Gastrocnemius medialis (tissue), 4 donors: ENCODE data around the gene SLC13A5. TPM values are rescaled to one million over a fixed set of nuclear protein-coding genes. Genes with fewer than 3 reads are reported as not detected.

Experiments used
- ATAC-seq, 2 donors: fragments of 150-250 bp; one replicate each; pipeline ENCODE4 v1.9.1; 2016
- DNase-seq, 2 donors: peaks; one replicate each; pipeline ENCODE4 v3.0.0-alpha.2; 2019
- H3K27ac ChIP-seq, 4 donors: fragments of 200-600 bp; sonication (generic); 1 replicate in 1 of 4; 2 replicates in 3 of 4; pipeline ENCODE4 v1.5.1; 2016 to 2018; ENCODE audit warnings: mild to moderate bottlenecking in 2 of 4, moderate library complexity in 1 of 4
- H3K27me3 ChIP-seq, 3 donors: fragments of 200-600 bp; sonication (generic) in 2 of 3; 1 replicate in 1 of 3; 2 replicates in 2 of 3; pipeline versions ENCODE4 v1.5.1 to v1.6.0; 2016 to 2019; ENCODE audit warnings: mild to moderate bottlenecking in 1 of 3, moderate library complexity in 1 of 3
- H3K36me3 ChIP-seq, 2 donors: fragments of 200-600 bp; sonication (generic) in 1 of 2; one replicate each; pipeline ENCODE4 v1.5.1; 2017 to 2018
- H3K4me1 ChIP-seq, 2 donors: fragments of 200-600 bp; sonication (generic) in 1 of 2; one replicate each; pipeline ENCODE4 v1.5.1; 2016 to 2017; ENCODE audit warnings: mild to moderate bottlenecking in 2 of 2
- H3K4me3 ChIP-seq, 4 donors: fragments of 200-600 bp; sonication (generic) in 3 of 4; 1 replicate in 1 of 4; 2 replicates in 3 of 4; pipeline ENCODE4 v1.5.1; 2016 to 2019; ENCODE audit warnings: mild to moderate bottlenecking in 2 of 4
- H3K9me3 ChIP-seq, 3 donors: fragments of 200-600 bp; sonication (generic) in 2 of 3; 1 replicate in 1 of 3; 2 replicates in 2 of 3; pipeline ENCODE4 v1.5.1; 2016 to 2019
- POLR2A ChIP-seq, 2 donors: fragments of 450-650 bp; IDR thresholded peaks; one replicate each; pipeline ENCODE4 v1.6.1; 2017; ENCODE audit warnings: antibody characterized with exemption in 2 of 2, mild to moderate bottlenecking in 2 of 2, moderate library complexity in 2 of 2
- in situ Hi-C, 4 donors: fragments of 200-750 bp; cut with MboI; loops; one replicate each; pipeline versions ENCODE4 v1.15.0 to v1.8.0; 2017; ENCODE audit warnings: low sequenced_read_pairs in 4 of 4
- intact Hi-C: fragments of 100-400 bp; cut with DNase I; formaldehyde crosslinking; loops from one replicate; pipeline ENCODE4 v1.15.1; 2023; ENCODE audit warnings: low total_unique reads
- total RNA-seq, 4 donors: library from RNA; depleted of rRNA; stranded (reverse); fragments of >200 nt; gene quantifications; one replicate each; pipeline versions ENCODE4 v1.1.0 to v1.2.3, GENCODE V29; 2016
- TF ChIP-seq, protein P1 (sequence below), 5 experiments: fragments of 450-650 bp in 3 of 5; fragments of 200-600 bp in 2 of 5; sonication (generic) in 2 of 5; IDR thresholded peaks in 4 of 5; conservative IDR thresholded peaks in 1 of 5; 1 replicate in 4 of 5; 2 replicates in 1 of 5; pipeline ENCODE4 v1.5.1; 2016 to 2019; ENCODE audit warnings: antibody characterized with exemption in 5 of 5, mild to moderate bottlenecking in 3 of 5, moderate library complexity in 3 of 5

SLC13A5 gene
- total RNA-seq, 4 donors from 2014 or later: 0.10 to 0.64 (median 0.39) TPM; not detected in 1

DNA sequence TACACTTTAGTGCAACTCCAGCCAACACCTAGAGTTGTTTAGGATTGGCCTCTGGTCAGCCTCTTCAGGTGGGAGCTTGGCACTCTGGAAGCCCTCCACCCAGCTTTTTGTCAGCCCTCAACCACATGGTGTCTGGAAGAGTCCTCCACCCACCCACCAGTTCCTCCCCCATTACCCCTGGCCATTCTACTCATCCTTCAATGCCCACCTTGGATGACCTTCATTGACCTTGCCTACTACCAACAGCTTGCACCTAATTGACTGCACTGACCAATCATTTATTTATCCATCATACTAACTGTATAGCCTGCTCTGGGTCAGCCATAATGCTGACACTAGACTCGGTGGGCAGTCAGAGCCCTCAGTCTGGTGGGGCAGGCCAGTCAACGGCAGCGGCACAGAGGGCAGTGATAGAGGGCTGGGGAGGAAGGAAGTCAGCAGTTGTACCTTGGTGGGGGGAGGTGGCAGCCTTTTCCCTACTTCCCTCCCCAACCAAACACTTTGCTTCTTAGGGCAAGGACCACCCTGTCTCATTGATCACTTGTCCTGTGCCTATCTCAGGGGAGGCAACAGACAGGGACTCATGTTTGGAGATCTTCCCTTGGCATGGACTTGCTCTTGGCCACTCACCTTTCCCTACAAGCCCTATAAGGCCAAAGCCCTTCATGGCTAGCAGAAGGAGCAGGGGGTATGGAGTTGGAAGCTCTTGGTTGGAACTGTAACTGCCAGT is 29.3 kb downstream of the SLC13A5 start:
- Histone ChIP-seq H3K27me3 (peaks cover 0 to 2% (median 0%) of the 10 kb centered on the region in 3 donors), H3K4me3 (no peak overlapping the region), H3K27ac (no peak overlapping the region), H3K4me1 (no peaks in the 10 kb centered on the region), H3K36me3 (no peaks in the 10 kb centered on the region), H3K9me3 (no peaks in the 10 kb centered on the region)
- in situ Hi-C loops (loop anchor here in 2 of 4 donors (25.0 kb wide), 2 partner anchors 103 to 153 kb away; partner anchors contain the start of genes FBXO39 (in 1 of the 2) and TEKT1 (in 1 of the 2)), intact Hi-C loops (no loop called here)
- ATAC-seq (no peak), DNase-seq (no peak)
- no peak for TF ChIP-seq POLR2A (IDR thresholded peaks at IDR 0.05)
- TF ChIP-seq, protein P1, sequence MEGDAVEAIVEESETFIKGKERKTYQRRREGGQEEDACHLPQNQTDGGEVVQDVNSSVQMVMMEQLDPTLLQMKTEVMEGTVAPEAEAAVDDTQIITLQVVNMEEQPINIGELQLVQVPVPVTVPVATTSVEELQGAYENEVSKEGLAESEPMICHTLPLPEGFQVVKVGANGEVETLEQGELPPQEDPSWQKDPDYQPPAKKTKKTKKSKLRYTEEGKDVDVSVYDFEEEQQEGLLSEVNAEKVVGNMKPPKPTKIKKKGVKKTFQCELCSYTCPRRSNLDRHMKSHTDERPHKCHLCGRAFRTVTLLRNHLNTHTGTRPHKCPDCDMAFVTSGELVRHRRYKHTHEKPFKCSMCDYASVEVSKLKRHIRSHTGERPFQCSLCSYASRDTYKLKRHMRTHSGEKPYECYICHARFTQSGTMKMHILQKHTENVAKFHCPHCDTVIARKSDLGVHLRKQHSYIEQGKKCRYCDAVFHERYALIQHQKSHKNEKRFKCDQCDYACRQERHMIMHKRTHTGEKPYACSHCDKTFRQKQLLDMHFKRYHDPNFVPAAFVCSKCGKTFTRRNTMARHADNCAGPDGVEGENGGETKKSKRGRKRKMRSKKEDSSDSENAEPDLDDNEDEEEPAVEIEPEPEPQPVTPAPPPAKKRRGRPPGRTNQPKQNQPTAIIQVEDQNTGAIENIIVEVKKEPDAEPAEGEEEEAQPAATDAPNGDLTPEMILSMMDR (IDR thresholded peaks at IDR 0.05 in 4 of 5, conservative IDR thresholded peaks at IDR 0.05 in 1 of 5): no peak

GRCh38 chr17:6683081-6683684 is 30.0 kb downstream of the SLC13A5 start:
- no peaks in the 10 kb centered on the region for H3K36me3 ChIP-seq
- no peak overlapping the region for H3K27ac ChIP-seq
- no peak overlapping the region for H3K4me3 ChIP-seq
- ATAC-seq: no peak
- intact Hi-C loops (no loop called here), in situ Hi-C loops (loop anchor here in 2 of 4 donors (25.0 kb wide), 2 partner anchors 104 to 154 kb away; partner anchors contain the start of genes FBXO39 (in 1 of the 2) and TEKT1 (in 1 of the 2))
- peaks cover 0 to 2% (median 0%) of the 10 kb centered on the region in 3 donors for H3K27me3 ChIP-seq
- H3K9me3 ChIP-seq: no peaks in the 10 kb centered on the region
- no peak for DNase-seq
- TF ChIP-seq, protein P1 (IDR thresholded peaks at IDR 0.05 in 4 of 5, conservative IDR thresholded peaks at IDR 0.05 in 1 of 5): no peak
- TF ChIP-seq POLR2A (IDR thresholded peaks at IDR 0.05): no peak
- H3K4me1 ChIP-seq: no peaks in the 10 kb centered on the region

DNA sequence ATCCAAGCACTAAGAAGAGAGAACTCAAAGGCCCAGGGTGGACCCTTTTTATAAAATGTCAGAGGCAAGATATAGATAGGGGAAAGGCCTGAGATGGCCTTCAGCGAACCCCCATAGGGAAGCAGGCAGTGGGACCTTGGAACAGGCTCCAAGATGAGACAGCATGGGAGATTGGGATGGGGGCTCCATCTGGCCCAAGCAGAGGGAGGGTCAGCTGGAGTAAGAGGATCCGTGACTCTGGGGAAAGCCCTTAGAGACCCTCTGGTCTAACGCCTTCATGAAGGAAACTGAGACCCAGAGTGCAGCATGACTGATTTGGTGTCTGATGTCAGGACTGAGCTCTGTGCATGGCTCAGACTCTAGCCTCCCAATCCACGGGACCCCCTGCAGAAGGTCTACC is 30.8 kb downstream of the SLC13A5 start:
- no peaks in the 10 kb centered on the region for H3K4me1 ChIP-seq
- intact Hi-C loops: no loop called here
- DNase-seq (no peak), ATAC-seq (no peak)
- H3K36me3 ChIP-seq: no peaks in the 10 kb centered on the region
- no peak overlapping the region for H3K27ac ChIP-seq
- H3K27me3 ChIP-seq: peaks cover 0 to 4% (median 2%) of the 10 kb centered on the region in 3 donors
- no peak overlapping the region for H3K4me3 ChIP-seq
- TF ChIP-seq, protein P1 (IDR thresholded peaks at IDR 0.05 in 4 of 5, conservative IDR thresholded peaks at IDR 0.05 in 1 of 5): no peak
- no peak for TF ChIP-seq POLR2A (IDR thresholded peaks at IDR 0.05)
- no peaks in the 10 kb centered on the region for H3K9me3 ChIP-seq
- in situ Hi-C loops: loop anchor here in 2 of 4 donors (25.0 kb wide), 2 partner anchors 105 to 155 kb away; partner anchors contain the start of genes FBXO39 (in 1 of the 2) and TEKT1 (in 1 of the 2)

DNA sequence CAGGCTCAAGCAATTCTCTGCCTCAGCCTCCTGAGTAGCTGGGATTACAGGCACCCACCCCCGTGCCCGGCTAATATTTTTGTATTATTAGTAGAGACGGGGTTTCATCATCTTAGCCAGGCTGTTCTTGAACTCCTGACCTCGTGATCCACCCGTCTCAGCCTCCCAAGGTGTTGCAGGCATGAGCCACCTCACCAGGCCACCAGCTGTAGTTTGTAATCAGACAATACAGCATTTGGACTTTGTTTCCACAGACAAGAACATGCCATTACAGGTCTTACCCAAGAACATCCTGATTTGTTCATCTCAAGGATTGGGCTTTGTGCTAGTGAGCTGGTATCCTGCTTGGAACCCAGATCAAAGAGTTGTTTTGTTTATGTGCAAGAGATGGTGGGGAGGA is 31.5 kb downstream of the SLC13A5 start:
- H3K4me3 ChIP-seq: no peak overlapping the region
- no peak for ATAC-seq
- peaks cover 0 to 4% (median 2%) of the 10 kb centered on the region in 3 donors for H3K27me3 ChIP-seq
- no peaks in the 10 kb centered on the region for H3K9me3 ChIP-seq
- in situ Hi-C loops (loop anchor here in 2 of 4 donors (25.0 kb wide), 2 partner anchors 106 to 156 kb away; partner anchors contain the start of genes FBXO39 (in 1 of the 2) and TEKT1 (in 1 of the 2)), intact Hi-C loops (no loop called here)
- H3K4me1 ChIP-seq: no peaks in the 10 kb centered on the region
- H3K36me3 ChIP-seq: no peaks in the 10 kb centered on the region
- no peak overlapping the region for H3K27ac ChIP-seq
- no peak for DNase-seq
- TF ChIP-seq, protein P1 (IDR thresholded peaks at IDR 0.05 in 4 of 5, conservative IDR thresholded peaks at IDR 0.05 in 1 of 5): no peak
- no peak for TF ChIP-seq POLR2A (IDR thresholded peaks at IDR 0.05)
